Brain microvascular endothelial cell (primary cell): ENCODE measurements around the gene ABLIM2.

Experiments
- DNase-seq: peaks from one replicate; pipeline ENCODE4 v3.0.0-alpha.2; 2020
- H3K27ac ChIP-seq: fragments of 250-450 bp; sonication (Bioruptor Pico); 2 replicates; pipeline ENCODE4 v1.5.1; 2020; ENCODE audit warnings: mild to moderate bottlenecking, moderate library complexity
- H3K27me3 ChIP-seq: fragments of 250-450 bp; sonication (Bioruptor Pico); replicated peaks from 2 replicates; pipeline ENCODE4 v1.5.1; 2020; ENCODE audit warnings: mild to moderate bottlenecking
- H3K36me3 ChIP-seq: fragments of 250-450 bp; sonication (Bioruptor Pico); replicated peaks from 2 replicates; pipeline ENCODE4 v1.5.1; 2020; ENCODE audit warnings: mild to moderate bottlenecking
- H3K4me3 ChIP-seq: 2 replicates; pipeline ENCODE4 v1.5.1; 2011; ENCODE audit warnings: low read depth, mild to moderate bottlenecking, control low read depth, low read length, moderate library complexity
- in situ Hi-C: cut with HindIII; loops from 2 replicates; pipeline ENCODE4 v1.10.0; 2017; ENCODE audit warnings: low sequenced_read_pairs, low pct_ligation_motif_present
- TF ChIP-seq, protein P1 (sequence below): IDR thresholded peaks from 2 replicates; pipeline ENCODE4 v1.5.1; 2011; ENCODE audit warnings: low read depth, mild to moderate bottlenecking, moderate library complexity, low read length, control low read depth, inconsistent platforms; ENCODE audit errors: missing control alignments

ABLIM2 gene

DNA sequence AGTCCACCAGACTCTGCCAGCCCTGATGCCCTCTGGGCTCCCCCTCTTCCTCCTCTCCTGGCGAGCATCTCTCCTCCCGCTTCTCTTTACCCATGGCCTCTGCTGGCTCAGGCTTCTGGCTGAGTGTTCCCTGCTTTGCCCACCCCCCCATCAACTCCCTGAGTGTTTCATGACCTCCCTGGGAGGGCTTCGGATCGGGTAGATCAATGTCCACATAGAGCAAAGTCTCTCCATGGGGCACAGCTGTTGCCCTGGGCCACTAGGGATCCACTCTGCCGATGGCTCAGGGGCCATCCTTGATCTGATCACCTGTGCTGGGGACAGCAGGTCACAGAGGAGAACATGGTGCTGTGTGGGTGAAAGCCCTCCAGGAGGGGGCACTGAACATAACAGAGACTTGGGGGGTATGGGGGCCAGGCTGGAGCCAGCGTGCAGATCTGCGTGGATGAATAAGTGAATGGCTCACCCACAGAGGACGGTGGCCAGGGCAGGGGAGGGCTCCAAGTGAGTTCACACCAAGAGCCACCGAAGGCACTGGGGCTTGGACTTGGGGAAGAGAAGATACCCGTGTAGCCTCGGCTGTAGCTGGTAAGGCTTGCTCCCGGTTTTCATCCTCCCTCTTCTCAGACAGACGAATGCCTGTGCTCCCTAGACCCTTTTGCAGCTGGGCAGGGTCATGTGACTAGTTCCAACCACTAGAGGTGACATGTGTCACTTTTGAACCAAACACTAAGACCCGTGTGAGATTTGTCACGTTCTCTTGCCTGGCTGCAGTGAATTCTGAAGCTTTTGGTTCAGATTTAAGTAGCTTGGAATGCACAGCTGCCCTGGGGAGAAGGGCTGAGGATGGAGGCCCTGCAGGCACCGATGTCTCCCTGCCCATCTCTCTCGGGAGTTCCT, 195.8 kb downstream of the ABLIM2 start:
- H3K27ac ChIP-seq, result no peak overlapping the region
- no peak for DNase-seq
- no peaks in the 10 kb centered on the region for H3K36me3 ChIP-seq
- TF ChIP-seq, protein P1, sequence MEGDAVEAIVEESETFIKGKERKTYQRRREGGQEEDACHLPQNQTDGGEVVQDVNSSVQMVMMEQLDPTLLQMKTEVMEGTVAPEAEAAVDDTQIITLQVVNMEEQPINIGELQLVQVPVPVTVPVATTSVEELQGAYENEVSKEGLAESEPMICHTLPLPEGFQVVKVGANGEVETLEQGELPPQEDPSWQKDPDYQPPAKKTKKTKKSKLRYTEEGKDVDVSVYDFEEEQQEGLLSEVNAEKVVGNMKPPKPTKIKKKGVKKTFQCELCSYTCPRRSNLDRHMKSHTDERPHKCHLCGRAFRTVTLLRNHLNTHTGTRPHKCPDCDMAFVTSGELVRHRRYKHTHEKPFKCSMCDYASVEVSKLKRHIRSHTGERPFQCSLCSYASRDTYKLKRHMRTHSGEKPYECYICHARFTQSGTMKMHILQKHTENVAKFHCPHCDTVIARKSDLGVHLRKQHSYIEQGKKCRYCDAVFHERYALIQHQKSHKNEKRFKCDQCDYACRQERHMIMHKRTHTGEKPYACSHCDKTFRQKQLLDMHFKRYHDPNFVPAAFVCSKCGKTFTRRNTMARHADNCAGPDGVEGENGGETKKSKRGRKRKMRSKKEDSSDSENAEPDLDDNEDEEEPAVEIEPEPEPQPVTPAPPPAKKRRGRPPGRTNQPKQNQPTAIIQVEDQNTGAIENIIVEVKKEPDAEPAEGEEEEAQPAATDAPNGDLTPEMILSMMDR, result no peak
- no peak overlapping the region for H3K4me3 ChIP-seq
- H3K27me3 ChIP-seq, result no peaks in the 10 kb centered on the region
- in situ Hi-C loops, result no loop called here

DNA sequence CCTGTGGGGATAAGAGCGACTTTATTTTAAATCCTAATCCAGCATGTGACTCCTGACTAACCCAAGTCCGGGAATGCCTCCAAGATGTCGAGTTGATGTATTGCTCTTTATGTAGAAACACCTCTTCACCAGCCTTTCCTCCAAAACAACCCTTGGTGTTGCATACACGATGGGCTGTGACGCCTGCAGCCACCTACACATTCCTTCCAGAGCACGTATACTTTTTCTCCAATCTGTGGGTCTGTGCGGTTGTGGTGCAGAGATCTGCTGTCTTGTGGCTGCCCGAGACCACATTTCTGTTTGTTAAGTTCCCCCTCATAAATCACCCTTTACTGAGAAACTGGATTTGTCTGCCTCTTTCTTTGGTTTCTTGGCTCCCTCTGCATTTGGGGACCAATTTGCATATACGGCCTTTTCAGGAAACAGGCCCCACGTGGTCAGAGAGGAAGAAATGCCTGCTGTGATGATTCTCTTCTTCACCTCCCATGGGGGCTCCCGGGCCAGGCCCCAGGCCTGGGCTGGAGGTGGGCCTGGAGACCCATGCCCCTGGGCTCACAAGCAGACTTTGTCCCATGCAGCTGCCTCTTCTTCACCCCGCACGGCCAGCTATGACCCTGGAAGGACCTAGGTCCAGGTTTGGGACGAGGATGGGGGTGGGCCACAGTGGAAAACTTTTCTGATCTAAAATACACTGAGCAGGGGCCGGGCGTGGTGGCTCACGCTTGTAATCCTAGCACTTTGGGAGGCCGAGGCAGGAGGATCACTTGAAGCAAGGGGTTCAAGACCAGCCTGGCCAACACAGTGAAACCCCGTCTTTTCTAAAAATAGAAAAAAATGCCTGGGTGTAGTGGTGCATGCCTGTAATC, 197.6 kb downstream of the ABLIM2 start:
- H3K27ac ChIP-seq, result no peak overlapping the region
- no peak for DNase-seq
- no peak overlapping the region for H3K4me3 ChIP-seq
- TF ChIP-seq, protein P1, result no peak
- in situ Hi-C loops, result no loop called here
- H3K27me3 ChIP-seq, result no peaks in the 10 kb centered on the region
- H3K36me3 ChIP-seq, result no peaks in the 10 kb centered on the region

DNA sequence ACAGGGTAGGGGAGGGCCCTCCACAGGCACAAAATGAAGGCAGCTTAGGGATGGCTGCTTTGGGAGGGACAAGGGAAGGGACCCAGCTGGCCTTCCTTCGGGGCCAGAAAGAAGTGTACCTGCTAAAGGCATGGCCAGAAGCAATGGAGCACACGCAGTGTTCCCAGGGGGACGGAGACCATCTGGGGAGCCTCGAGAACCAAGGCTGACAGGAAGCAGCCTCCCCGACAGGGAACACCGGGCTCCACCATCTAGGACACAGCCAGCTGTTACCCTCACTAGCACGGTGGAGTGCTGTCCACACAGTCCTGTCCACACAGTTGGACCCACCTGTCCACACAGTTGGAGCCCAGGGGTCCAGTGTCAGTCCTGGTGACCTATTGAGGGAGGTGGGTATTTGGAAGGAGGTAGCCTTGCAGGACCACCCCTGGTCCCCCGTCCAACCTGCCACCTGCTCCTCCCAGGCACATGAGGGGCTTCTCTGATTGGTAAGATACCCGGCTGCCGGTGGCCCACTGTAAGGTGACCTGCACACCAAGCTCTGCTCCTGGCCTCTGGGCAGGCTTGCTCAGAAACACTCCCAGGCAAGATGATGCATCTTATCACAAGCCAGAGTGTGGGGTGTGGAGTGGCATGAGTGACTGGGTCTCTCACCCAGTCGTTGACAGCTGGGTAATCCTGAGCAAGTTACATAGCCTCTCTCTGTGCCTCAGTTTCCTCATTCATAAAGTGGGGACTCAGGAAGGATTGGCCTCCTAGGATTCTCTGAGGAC, 198.4 kb downstream of the ABLIM2 start:
- Histone ChIP-seq H3K4me3 (no peak overlapping the region), H3K27ac (no peak overlapping the region), H3K27me3 (no peaks in the 10 kb centered on the region), H3K36me3 (no peaks in the 10 kb centered on the region)
- in situ Hi-C loops, result no loop called here
- no peak for DNase-seq
- TF ChIP-seq, protein P1, result no peak

DNA sequence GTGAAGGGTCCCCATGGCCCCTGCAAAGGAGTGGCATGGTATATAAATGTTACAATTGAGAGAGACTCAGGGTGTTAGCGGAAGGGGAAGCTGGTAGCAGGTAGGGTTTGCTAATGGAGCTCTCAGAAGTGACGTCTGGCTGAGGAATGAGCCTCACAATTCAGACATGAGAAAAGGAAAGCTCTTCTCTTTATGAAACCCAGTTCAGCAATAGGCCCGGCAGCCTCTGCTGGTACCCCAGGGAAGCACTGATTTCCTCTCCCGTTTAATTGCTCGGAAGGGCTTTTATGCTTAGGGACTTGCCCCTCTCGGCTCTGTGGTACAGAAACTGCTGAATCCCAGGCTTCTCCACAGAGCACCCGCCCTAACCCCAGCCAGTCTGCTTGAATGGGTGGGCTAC, 199.5 kb downstream of the ABLIM2 start:
- no peak for DNase-seq
- no peak overlapping the region for H3K27ac ChIP-seq
- H3K36me3 ChIP-seq, result no peaks in the 10 kb centered on the region
- no peaks in the 10 kb centered on the region for H3K27me3 ChIP-seq
- in situ Hi-C loops, result no loop called here
- TF ChIP-seq, protein P1, result no peak
- no peak overlapping the region for H3K4me3 ChIP-seq

DNA sequence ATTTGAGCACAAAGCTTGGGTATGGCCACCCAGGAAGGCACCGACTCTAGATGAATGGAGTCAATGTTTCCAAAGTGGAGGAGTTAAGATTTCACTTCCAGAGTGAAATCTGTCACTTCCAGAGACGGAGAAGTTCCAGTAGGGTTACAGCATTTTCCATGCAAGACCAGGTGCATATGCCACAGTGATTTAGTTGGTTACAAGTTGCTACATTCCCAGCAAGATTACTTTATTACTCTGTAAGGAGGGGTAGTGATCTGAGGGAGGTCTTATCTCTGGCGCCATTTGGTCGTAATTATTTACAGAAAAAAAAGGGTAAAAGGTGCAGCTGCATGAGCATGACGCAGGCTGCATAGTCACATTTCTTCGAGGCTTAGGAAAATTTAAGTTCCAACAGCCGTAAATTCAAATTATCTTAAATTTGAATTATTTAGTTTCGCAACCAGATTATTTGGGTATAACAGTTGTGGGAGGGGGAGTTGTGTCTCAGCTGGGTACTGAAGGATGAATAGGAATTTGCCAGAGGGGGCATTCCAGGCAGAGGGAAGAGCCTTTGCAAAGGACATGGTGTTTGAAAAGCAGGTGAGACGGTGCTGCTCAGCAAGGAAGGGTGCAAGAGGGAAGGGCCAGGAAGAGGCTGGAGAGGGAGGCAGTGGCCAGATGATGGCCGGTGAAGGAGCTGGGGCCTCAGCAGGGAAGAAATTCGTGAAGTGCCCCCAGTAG, 201.5 kb downstream of the ABLIM2 start:
- Histone ChIP-seq H3K27me3 (no peaks in the 10 kb centered on the region), H3K4me3 (no peak overlapping the region), H3K27ac (no peak overlapping the region), H3K36me3 (no peaks in the 10 kb centered on the region)
- in situ Hi-C loops, result no loop called here
- TF ChIP-seq, protein P1, result no peak
- DNase-seq, result no peak
